GM12891 (cell line): Measurements from ENCODE around the gene SHB.
A peak's percentile ranks its signal among the peaks of the same experiment; 100 is the strongest.

Source experiments
- DNase-seq: peaks from one replicate; pipeline ENCODE4 v3.0.0; 2011; ENCODE audit warnings: low spot score; ENCODE audit not compliant: insufficient read length
- FAIRE-seq: peaks from 2 replicates; lab custom pipeline; 2011; peaks lifted over from hg19 to GRCh38; lab: Jason Lieb, UNC
- PAX5 ChIP-seq: IDR thresholded peaks from 2 replicates; pipeline ENCODE4 v1.6.1; 2011; ENCODE audit warnings: low read length, moderate library complexity, mild to moderate bottlenecking; ENCODE audit not compliant: insufficient read depth, severe bottlenecking
- POLR2A ChIP-seq: IDR thresholded peaks from 2 replicates; pipeline ENCODE4 v1.6.1; 2011; ENCODE audit warnings: low read depth, low read length, control low read depth
- POLR2AphosphoS5 ChIP-seq: IDR thresholded peaks from 2 replicates; pipeline ENCODE4 v1.6.1; 2011; ENCODE audit warnings: low read depth, low read length, control low read depth
- POU2F2 ChIP-seq: IDR thresholded peaks from 2 replicates; pipeline ENCODE4 v1.6.1; 2011; ENCODE audit warnings: low read depth, mild to moderate bottlenecking, control low read depth, low read length, moderate library complexity
- SPI1 ChIP-seq: IDR thresholded peaks from 2 replicates; pipeline ENCODE4 v1.6.1; 2011; ENCODE audit warnings: low read depth, low read length, control low read depth
- TAF1 ChIP-seq: IDR thresholded peaks from 2 replicates; pipeline ENCODE4 v1.6.1; 2011; ENCODE audit warnings: low read depth, low read length, control low read depth

The SHB gene

DNA sequence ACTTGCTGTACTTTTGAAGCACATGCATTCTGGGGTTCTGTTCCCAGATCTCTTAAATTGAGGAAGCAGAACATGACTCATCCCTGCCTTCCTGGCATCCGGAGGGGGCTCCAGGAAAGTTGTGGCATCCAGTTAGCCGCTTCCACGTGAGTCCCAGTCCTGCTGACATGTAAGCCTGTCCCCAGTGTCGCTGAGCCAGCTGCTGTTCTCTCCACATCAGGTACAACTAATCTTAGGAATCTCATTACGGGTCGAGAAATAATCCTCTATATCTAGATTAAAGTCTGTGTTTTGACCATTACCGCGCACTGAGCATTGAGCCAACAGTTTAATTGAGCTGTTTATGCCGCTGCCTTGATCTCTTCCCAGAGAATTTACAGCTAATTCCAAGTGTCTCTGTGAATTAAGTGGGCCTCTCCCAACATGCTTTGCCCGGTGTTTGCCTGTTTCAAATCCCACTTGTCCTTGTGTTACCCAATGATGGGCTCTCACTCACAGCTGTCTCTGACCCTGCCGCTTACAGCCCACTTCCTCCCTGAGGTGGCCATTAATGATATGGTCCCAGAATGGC, 10.5 kb upstream of the SHB start:
- no peak for DNase-seq
- TF ChIP-seq PAX5 (no peak), POU2F2 (no peak), POLR2A (no peak), POLR2AphosphoS5 (no peak), TAF1 (no peak), SPI1 (no peak)
- no peak for FAIRE-seq

GRCh38 chr9:38075272-38075671, 6.2 kb upstream of the SHB start:
- FAIRE-seq (no peak), DNase-seq (no peak)
- TF ChIP-seq POU2F2: no peak

GRCh38 chr9:38074441-38074961, 5.5 kb upstream of the SHB start:
- DNase-seq (no peak), FAIRE-seq (no peak)
- TF ChIP-seq PAX5 (no peak), POLR2AphosphoS5 (no peak), TAF1 (no peak), POLR2A (no peak), POU2F2 (no peak), SPI1 (no peak)

DNA sequence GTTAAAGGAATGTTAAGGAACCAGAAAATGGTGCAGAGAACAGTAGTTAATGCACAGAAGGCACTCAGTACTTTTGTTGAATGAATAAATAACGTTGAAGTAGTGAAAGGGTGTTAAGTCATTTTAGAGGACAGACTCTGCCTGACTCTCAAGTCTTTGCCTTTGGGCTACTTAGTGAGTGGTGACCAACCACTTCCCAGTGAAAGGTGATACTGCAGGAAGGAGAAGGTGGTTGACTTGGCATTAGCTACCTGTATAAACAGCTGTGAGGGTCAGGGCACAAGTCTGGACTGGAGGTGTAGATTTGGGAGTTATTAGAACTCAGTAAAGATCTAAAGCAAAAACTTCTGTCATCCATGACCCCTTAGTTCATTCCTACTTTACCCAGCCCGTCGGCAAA, 4.9 kb upstream of the SHB start:
- FAIRE-seq (no peak), DNase-seq (no peak)
- TF ChIP-seq POLR2A: no peak
- TF ChIP-seq SPI1: no peak
- no peak for TF ChIP-seq PAX5
- TF ChIP-seq POU2F2: no peak
- no peak for TF ChIP-seq TAF1
- no peak for TF ChIP-seq POLR2AphosphoS5

- no peak for DNase-seq
- TF ChIP-seq TAF1 (no peak), POU2F2 (no peak), POLR2AphosphoS5 (no peak), PAX5 (no peak), POLR2A (no peak), SPI1 (no peak)
- FAIRE-seq: no peak
Measured at GRCh38 chr9:38071470-38072134, 2.6 kb upstream of the SHB start.

DNA sequence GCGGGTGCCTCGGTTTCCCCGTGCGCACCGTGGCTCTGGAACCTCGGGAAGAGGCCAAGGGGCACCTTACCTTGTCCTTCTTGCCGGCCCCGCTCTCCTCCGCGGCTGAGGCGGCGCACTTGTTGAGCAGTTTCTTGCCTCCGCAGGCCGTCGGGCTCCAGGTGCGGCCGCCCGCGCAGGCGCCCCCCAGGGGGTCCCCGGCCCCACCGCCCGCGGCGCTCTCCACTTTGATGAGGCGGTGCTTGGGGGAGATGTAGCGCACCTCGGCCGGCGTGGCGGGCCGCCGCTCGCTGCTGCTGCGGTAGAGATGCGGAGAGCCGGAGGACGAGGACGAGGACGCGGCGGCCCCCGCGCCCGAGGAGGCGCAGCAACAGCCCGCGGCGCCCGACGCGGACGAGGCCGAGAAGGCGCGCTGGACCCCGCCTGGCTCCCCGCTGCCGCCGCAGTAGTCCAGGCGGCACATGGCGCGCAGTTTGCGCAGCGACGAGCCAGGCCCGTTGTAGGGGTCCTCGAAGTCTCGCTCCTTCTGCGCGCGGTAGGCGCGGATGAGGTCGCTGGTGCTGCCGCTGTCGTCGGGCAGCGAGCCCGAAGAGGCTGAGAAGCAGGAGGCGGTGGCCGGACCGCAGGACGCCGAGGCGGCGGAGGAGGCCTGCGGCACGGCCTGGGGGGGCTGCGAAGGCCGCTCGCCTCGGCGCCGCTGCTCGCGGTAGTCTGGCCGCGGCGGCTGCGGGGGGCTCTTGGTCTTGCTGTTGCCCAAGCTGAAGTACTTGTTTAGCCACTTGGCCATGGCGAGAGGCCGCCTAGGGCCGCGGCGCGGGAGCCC, 957 bp downstream of the SHB start:
- no peak for TF ChIP-seq POLR2AphosphoS5
- TF ChIP-seq POLR2A: no peak
- TF ChIP-seq SPI1: no peak
- TF ChIP-seq TAF1: no peak
- TF ChIP-seq POU2F2: no peak
- FAIRE-seq: peak; percentile 23
- peak; percentile 33 for DNase-seq

DNA sequence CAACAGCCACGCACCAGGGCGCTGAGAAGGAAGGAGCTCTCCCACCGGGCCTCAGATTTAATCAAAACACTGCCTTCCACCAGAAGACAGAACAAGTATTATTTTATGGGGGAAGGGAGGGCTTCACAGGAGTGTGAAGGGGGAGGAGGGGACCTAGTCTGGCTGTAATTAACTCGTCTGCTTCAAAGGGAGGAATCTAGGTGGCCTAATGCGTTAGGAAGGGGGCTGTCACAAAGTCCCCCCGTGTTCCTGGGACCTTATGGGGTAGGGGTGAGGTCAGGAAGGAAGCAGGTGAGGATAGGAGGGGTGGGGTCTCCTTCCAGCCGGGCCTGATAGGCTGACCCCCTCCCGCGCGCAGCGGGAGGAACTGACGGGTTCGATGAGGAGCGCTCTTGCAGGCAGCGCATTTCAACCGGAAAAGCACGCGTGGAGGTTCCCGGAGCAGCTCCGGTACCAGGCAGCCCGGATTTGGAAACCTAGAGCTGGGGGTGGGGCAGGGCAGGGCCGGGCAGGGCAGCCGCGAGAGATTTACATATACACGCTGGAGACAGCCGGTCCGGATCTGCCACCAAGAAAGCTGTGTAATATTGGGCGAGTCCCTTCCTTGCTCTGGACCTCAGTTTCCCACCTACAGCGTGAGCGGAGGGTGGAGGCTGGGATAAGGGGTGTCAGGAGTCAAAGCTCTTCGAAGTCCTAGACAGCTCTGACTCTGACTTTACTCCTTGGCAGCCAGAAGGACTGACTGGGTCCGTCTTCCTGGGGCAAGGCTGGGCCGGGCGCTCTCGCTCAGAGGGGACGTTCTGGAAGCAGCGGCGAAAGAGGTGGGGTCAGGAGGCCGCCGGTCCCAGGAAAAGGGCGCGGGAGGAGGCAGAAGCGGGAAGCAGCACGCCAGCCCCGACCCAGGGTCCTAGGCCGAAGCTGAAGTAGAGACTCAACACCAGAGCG, 1.8 kb downstream of the SHB start:
- DNase-seq: no peak
- no peak for TF ChIP-seq SPI1
- no peak for FAIRE-seq

DNA sequence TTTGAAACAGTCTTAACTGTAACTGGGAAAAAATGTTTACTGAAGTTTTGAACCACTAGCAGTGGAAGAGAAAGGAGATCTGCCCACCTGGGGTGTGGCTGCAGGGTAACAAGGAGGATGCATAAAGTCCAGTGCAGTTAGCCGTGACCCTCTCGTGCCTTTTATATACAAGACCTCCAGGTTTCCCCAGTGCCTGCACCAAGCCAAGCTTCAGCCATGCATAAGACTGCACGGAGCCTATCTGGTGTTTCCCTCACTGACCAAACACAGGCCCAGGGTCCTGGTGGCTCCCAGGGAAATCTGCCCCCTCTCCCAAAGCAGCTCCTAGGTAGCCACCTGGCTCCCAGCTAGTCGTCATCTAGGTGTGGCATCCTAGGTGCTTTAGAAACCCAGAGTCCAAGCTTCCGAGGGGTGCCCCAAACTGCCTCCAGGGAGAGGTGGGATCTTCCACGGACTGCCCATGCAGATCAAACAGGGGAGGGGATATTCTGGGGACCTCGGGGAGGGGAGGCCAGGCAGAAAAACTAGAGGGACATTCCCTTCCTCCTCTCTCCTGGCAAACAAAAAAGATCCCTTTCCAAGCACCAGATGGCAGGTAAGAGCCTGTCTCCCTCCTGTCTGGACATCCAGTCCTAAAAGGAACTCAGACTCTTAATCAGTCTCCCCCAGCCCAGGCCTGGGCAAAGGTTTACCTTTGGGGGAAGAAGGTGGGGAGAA, 2.7 kb downstream of the SHB start:
- no peak for DNase-seq
- TF ChIP-seq POU2F2: no peak
- no peak for TF ChIP-seq POLR2A
- TF ChIP-seq PAX5: no peak
- no peak for TF ChIP-seq SPI1
- no peak for TF ChIP-seq POLR2AphosphoS5
- TF ChIP-seq TAF1: no peak
- no peak for FAIRE-seq
